ENCODE measurements around the gene GMPPB.

Gene GMPPB

GRCh38 chr3:49681232-49681522, 42.6 kb downstream of the GMPPB start:
- no peak for DNase-seq (ENCODE audit: low read depth)
- no peak overlapping the region for H3K4me3 ChIP-seq (ENCODE audit: low read depth, low read length)
- TF ChIP-seq CTCF (IDR thresholded peaks at IDR 0.05; ENCODE audit: control insufficient read depth, extremely low read depth, insufficient read depth) = no peak

GRCh38 chr3:49680493-49681231, 43.1 kb downstream of the GMPPB start:
- TF ChIP-seq CTCF (IDR thresholded peaks at IDR 0.05; ENCODE audit: control insufficient read depth, extremely low read depth, insufficient read depth) = no peak
- DNase-seq (ENCODE audit: low read depth) = no peak
- H3K4me3 ChIP-seq (ENCODE audit: low read depth, low read length) = no peak overlapping the region

DNA sequence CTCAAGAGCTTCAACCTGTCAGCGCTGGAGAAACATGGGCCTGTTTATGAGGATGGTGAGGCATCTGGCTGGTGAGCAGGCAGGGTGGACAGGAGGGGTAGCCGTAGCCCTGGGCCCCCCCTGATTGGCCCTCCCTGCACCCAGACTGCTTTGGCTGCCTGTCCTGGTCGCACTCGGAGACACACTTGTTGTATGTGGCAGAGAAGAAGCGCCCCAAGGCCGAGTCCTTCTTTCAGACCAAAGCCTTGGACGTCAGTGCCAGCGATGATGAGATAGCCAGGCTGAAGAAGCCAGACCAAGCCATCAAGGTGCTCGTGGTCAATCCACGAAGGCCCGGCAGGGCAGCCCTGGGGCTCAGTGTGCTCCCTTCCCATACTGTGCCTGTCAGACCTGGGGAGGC, 47.8 kb downstream of the GMPPB start:
- no peak for DNase-seq (ENCODE audit: low read depth)
- no peak overlapping the region for H3K4me3 ChIP-seq (ENCODE audit: low read depth, low read length)
- no peak for TF ChIP-seq CTCF (IDR thresholded peaks at IDR 0.05; ENCODE audit: control insufficient read depth, extremely low read depth, insufficient read depth)

- TF ChIP-seq CTCF (IDR thresholded peaks at IDR 0.05; ENCODE audit: control insufficient read depth, extremely low read depth, insufficient read depth) = no peak
- DNase-seq (ENCODE audit: low read depth) = no peak
These were observed 49.2 kb downstream of the GMPPB start for GRCh38 chr3:49674497-49674983.

DNA sequence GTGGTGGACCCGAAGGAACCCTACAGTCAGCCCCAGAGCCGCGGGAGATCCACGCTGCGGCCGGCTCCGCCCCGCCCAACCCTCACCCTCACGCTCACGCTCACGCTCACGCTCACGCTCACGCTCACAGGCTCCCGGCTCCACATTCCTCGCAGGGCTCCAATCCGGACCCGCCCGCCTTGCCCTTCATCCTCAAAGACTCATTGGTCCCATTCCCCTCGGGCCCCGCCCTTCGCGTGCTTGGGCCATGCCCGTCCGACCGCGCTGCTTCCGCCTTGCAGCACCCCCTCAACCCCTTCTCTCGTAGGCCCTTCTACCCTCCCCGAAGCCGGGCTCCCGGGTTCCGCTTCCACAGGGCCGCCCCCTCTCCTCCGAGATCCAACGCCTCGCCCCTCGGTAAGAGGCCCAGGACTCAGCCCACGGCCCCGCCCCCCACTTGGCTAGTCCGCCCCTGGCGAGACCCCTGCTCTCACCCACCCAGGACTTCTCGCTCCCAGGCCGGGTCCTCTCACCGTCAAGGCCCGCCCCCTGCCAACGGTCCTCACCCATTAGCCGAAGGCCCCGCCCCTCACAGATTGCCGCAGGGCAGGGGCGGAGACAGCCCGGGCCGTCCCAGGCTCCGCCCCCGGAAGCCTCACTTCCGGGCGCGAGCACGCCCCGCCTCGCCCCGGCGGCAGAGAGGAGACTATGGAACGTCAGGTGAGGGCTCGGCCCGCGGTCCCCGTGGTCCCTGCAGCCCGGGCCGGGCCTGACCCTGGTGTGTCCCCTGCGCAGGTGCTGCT, 49.8 kb downstream of the GMPPB start, which contains the start of gene APEH:
TSS of gene APEH (plus strand) at position 637 of the 782 bp plus-strand sequence. CDS start at position 688, 51 bp downstream.
- H3K4me3 ChIP-seq (ENCODE audit: low read depth, low read length) = peak within 1 kb of the TSS; percentile 76
- TF ChIP-seq CTCF (IDR thresholded peaks at IDR 0.05; ENCODE audit: control insufficient read depth, extremely low read depth, insufficient read depth) = no peak
- DNase-seq (ENCODE audit: low read depth) = peak; percentile 97

More at GRCh38 chr3:49674497-49674983, 49.2 kb downstream of the GMPPB start:
- H3K4me3 ChIP-seq (ENCODE audit: low read depth, low read length) = peak overlapping the region; percentile 76

GRCh38 chr3:49673121-49673714, 50.5 kb downstream of the GMPPB start:
- peak overlapping the region; percentile 76 for H3K4me3 ChIP-seq (ENCODE audit: low read depth, low read length)
- DNase-seq (ENCODE audit: low read depth) = peak; percentile 75
- no peak for TF ChIP-seq CTCF (IDR thresholded peaks at IDR 0.05; ENCODE audit: control insufficient read depth, extremely low read depth, insufficient read depth)
